GM18511 (cell line): ENCODE measurements around the gene MTF1.
A peak's percentile ranks its signal among the peaks of the same experiment; 100 is the strongest.

ENCODE experiments used
- ATAC-seq: cut with Tn5 transposase; IDR thresholded peaks from one replicate; pipeline ENCODE4 v1.9.1; 2021; ENCODE audit warnings: mild to moderate bottlenecking, moderate library complexity; ENCODE audit not compliant: unreplicated experiment

Gene MTF1

GRCh38 chr1:37868466-37868865 lies 9.1 kb upstream of the MTF1 start:
- ATAC-seq: no peak

- no peak for ATAC-seq
These were observed 8.4 kb upstream of the MTF1 start for GRCh38 chr1:37867784-37868183.

- no peak for ATAC-seq
These were observed 7.1 kb upstream of the MTF1 start for GRCh38 chr1:37866491-37866890.

GRCh38 chr1:37865348-37866120 lies 6.1 kb upstream of the MTF1 start:
- no peak for ATAC-seq

GRCh38 chr1:37862330-37862729 lies 2.9 kb upstream of the MTF1 start:
- ATAC-seq: no peak

- ATAC-seq: no peak
These were observed 1.8 kb upstream of the MTF1 start for GRCh38 chr1:37861151-37861550.

- ATAC-seq: no peak
These were observed 914 bp upstream of the MTF1 start for GRCh38 chr1:37860346-37860666.

- ATAC-seq: peak; percentile 28
These were observed 373 bp downstream of the MTF1 start for GRCh38 chr1:37858931-37859506.

GRCh38 chr1:37854406-37854805 lies 5.0 kb downstream of the MTF1 start:
- ATAC-seq: no peak

GRCh38 chr1:37853157-37853556 lies 6.2 kb downstream of the MTF1 start:
- no peak for ATAC-seq

- ATAC-seq: no peak
These were observed 7.6 kb downstream of the MTF1 start for GRCh38 chr1:37851782-37852210.

- ATAC-seq: no peak
These were observed 8.1 kb downstream of the MTF1 start for GRCh38 chr1:37851262-37851661.

- no peak for ATAC-seq
These were observed 8.9 kb downstream of the MTF1 start for GRCh38 chr1:37850352-37850955.

GRCh38 chr1:37849480-37849879 lies 9.9 kb downstream of the MTF1 start:
- no peak for ATAC-seq

- no peak for ATAC-seq
These were observed 12.6 kb downstream of the MTF1 start for GRCh38 chr1:37846647-37847339.

GRCh38 chr1:37845786-37846185 lies 13.6 kb downstream of the MTF1 start:
- no peak for ATAC-seq

- no peak for ATAC-seq
These were observed 14.2 kb downstream of the MTF1 start for GRCh38 chr1:37845049-37845646.

- no peak for ATAC-seq
These were observed 14.9 kb downstream of the MTF1 start for GRCh38 chr1:37844536-37844935.

GRCh38 chr1:37841652-37842051 lies 17.7 kb downstream of the MTF1 start:
- no peak for ATAC-seq

- ATAC-seq: no peak
These were observed 18.7 kb downstream of the MTF1 start for GRCh38 chr1:37840711-37841110.

- ATAC-seq: no peak
These were observed 19.7 kb downstream of the MTF1 start for GRCh38 chr1:37839676-37840075.
